NCI-H146 treated with DMSO at 0.1 percent for 48 hours (cell line): ENCODE measurements around the gene PHLDB3.
"Not testable (repeated sequence)": the region's sequence is repeated elsewhere in the genome, so short reads cannot be mapped to it uniquely, and the experiment has no call there.

Experiments used
- DNase-seq: peaks from one replicate; lab custom pipeline; 2025; ENCODE audit not compliant: unreplicated experiment; lab: John Stamatoyannopoulos, UW

PHLDB3 gene

DNA sequence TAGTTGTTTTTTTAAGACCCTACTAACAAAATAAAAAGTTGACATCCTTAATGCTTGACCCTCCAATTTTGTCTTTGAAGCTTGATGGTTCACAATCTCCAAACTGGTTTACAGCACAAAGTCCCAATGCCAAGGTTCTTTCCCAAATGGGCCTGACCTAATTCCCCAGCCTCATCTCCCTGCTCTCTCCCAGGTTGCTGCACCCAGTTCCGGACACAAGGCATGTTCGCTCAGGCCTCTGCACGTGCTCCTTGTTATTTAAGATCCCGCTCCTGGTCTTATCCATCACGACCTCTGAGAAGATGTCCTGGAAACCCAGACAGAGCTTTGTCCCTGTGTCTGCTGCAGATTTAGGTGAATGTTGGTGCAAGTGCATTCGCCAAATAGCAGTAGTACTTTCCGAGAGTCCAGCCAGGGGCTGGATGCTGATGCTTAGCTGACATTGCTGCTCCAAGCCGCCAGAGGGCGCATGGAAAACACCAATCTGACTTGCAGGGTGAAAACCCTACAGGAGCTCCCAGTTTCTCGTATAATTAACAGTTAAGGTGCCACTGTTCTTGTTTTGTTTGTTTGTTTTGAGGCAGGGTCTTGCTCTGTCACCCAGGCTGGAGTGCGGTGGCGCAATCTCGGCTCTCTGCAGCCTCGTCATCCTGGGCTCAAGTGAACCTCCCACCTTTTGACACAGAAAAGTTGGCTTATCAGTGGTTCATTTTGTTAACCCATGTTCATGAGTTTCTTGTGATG is 57.6 kb downstream of the PHLDB3 start:
- DNase-seq, result peak; percentile 48

DNA sequence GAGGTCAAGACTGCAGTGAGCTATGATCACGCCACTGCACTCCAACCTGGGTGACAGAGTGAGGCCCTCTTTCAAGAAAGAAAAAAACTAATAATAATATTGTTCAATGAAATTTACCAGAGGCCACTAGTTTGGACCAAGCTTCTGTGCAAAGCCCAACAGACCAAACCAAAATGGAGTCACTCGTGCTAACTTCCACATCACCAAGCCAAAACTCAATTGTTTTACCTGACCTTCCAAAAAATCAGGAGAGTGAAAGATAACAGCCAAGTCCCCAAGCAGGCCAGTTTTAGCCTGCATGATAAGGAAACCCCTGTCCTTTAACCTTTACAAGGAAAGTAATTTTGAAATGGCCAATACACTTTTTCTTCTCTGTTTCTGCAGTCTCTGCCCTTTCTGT is 59.1 kb downstream of the PHLDB3 start:
- no peak for DNase-seq

DNA sequence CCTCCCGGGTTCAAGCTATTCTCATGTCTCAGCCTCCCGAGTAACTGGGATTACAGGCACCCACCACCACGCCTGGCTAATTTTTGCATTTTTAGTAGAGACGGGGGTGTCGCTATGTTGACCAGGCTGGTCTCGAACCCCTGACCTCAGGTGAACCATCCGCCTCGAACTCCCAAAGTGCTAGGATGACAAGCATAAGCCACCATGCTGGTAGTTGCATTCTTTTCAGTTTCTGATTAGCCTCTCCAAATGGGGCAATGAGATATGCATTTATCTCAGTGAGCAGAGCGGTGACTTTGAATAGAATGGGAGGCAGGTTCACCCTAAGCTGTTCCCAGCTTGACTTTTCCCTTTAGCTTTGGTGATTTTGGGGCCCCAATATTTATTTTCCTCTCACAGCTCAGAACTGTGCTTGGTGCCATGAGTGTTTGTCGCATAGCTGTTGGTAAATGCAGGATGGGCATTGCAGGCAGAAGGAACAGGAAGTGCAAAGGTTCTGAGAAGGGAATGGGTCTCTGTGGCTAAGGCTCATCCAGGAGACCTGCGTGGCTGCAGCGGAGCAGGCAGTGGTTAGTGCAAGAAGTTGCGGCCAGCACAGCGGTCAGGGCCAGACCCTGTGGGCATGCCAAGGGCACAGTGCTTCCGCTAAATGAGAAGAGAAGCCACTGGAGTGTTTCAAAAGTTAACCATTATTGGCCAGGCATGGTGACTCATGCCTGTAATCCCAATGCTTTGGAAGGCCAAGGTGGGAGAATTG is 59.8 kb downstream of the PHLDB3 start:
- no peak for DNase-seq

- not testable (repeated sequence) for DNase-seq
Measured at GRCh38 chr19:43444091-43444490, 60.5 kb downstream of the PHLDB3 start.

DNA sequence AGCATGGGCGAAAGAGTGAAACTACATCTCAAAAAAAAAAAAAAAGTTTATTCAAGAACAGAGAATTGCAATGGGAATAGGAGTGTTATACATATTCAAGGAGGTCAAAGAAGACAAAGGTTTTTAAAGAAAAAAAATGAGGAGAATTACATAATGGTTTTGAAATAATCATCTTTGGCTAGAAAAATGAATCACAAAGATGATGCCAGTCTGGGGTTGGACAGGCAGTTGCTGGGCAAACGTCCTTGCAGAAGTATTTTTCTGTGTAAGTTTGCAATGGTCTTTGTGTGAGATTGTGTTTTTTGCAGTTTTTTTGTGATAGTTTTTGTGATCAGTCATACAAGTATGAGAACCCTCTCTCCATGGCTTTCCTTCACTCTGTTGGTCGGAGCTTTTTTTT is 62.8 kb downstream of the PHLDB3 start:
- DNase-seq, result no peak

- DNase-seq, result no peak
Measured at GRCh38 chr19:43439709-43440063, 64.9 kb downstream of the PHLDB3 start.

DNA sequence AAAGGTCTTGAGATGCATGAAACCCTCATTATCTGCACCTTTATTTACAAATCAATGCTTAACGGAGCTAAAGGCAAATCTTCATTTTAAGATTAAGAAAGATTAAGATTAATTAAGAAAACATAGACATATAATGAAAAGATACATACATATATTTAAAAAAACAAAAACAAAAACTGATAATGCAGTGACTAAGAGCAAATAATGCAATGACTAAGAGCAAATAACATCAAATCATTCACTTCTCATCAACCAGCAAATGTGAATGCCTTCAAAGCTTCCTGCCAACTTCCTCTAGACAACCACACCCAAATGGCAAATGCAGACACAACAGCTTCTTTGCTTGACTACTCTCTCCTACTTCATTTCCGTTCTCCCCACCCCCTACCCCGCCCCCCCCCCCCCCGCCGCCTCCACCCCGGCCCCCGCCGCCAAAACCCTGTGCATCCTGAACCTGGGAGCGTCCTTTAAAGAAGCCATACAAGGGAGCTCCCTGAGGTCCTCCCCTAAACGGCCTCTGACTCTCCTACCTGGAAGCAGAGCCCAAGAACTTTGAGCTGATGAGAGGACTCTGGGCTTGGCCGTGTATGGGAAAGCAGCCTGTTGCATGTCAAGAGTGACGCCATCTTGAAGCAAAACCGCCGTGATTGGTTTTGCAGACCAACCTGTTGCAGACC is 65.4 kb downstream of the PHLDB3 start:
- no peak for DNase-seq

GRCh38 chr19:43438291-43439031 is 66.1 kb downstream of the PHLDB3 start:
- DNase-seq, result no peak

- no peak for DNase-seq
Measured at GRCh38 chr19:43437712-43438111, 66.8 kb downstream of the PHLDB3 start.

DNA sequence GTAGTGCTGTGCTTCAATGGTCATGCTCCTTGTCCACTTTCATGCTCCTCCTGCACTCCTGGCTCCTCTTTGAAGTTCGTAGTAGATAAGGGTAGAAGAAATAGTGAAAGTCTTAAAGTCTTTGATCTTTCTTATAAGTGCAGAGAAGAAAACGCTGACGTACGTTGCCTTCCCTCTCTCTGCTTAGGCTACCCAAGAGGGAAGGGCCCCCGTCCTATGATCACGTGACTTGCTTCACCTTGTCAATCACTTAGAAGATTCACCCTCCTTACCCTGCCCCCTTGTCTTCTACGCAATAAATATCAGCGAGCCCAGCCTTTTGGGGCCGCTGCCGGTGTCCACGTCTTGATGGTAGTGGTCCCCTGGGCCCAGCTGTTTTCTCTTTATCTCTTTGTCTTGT is 67.3 kb downstream of the PHLDB3 start:
- not testable (repeated sequence) for DNase-seq

- no peak for DNase-seq
Measured at GRCh38 chr19:43435775-43436174, 68.8 kb downstream of the PHLDB3 start.

- DNase-seq, result no peak
Measured at GRCh38 chr19:43433689-43434088, 70.9 kb downstream of the PHLDB3 start.

DNA sequence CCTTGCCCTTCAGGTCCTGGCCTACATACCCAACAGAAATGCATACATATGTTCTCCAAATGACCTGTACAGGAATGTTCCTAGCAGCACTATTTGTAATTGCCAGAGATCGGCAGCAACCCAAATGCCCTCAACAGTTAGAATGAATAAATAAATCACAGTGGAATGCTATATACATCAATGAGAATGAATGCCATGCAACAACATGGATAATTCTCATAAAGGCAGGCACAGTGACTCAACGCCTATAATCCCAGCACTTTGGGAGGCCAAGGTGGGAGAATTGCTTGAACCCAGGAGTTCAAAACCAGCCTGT is 71.2 kb downstream of the PHLDB3 start:
- DNase-seq, result no peak

GRCh38 chr19:43430976-43431375 is 73.6 kb downstream of the PHLDB3 start:
- no peak for DNase-seq

- no peak for DNase-seq
Measured at GRCh38 chr19:43430142-43430710, 74.3 kb downstream of the PHLDB3 start.

DNA sequence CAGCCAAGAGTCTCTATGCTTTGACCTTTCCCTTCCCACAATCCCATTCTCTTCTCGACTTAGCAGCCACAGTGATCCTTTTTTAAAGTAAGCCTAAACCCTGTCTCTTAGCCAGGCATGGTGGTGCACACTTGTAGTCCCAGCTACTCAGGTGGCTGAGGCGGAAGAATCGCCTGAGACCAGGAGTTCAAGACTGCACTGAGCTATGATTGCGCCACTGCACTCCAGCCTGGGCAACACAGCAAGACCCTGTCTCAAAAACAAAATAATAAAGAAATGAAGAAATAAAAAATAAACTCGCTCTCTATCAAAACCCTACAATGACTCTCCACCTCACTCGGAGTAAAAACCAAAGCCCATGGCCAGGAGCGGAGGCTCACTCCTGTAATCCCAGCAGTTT is 75.2 kb downstream of the PHLDB3 start:
- no peak for DNase-seq

DNA sequence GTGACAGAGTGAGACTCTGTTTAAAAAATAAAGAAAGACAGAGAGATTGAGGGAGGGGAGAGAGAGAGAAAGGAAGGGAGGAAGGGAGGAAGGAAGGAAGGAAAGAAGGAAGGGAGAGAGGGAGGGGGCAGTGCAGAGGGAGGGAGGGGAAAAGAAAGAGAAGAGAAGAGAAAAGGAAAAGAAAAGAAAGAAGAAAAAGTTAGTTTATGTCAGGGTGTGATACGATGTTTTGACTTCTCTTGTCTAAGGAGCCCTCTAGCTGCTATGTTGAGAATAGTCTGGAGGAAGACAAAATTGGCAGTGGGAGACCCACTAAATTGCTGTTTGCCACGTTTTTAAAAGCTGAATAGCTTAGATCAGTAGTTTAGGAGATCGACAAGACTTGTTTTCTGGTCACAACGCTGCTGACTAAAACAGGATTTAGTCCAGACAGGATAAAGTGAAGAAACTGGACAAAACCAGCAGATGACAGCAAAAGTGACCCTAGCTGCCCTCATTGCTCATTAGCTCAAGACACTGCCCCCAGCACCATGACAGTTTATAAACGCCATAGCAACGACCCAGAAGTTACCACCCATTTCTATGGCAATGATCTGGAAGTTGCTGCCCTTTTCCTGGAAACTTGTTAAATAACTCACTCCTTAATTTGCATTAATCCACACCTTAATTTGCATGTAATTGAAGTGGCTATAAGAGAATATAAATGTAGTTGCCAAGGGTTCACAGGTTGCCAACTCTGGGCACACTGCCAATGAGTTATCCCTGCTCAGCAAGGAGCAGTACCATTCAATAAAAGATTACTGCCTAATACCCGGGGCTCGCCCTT is 78.8 kb downstream of the PHLDB3 start:
- DNase-seq, result peak; percentile 44
